HG03354 (cell line): ENCODE measurements around the gene TMPRSS13.

Source experiments
- ATAC-seq: cut with Tn5 transposase; IDR thresholded peaks from one replicate; pipeline ENCODE4 v1.9.1; 2021; ENCODE audit warnings: mild to moderate bottlenecking; ENCODE audit not compliant: unreplicated experiment, poor library complexity, severe bottlenecking

TMPRSS13 gene

GRCh38 chr11:117915672-117916235 is 13.4 kb downstream of the TMPRSS13 start:
- ATAC-seq = no peak

- ATAC-seq = no peak
These were observed 14.1 kb downstream of the TMPRSS13 start for GRCh38 chr11:117914991-117915618.

GRCh38 chr11:117914398-117914761 is 14.8 kb downstream of the TMPRSS13 start:
- ATAC-seq = no peak

GRCh38 chr11:117913736-117914397 is 15.3 kb downstream of the TMPRSS13 start:
- no peak for ATAC-seq

GRCh38 chr11:117912497-117912896 is 16.7 kb downstream of the TMPRSS13 start:
- no peak for ATAC-seq

GRCh38 chr11:117911694-117912093 is 17.5 kb downstream of the TMPRSS13 start:
- no peak for ATAC-seq

- no peak for ATAC-seq
These were observed 18.1 kb downstream of the TMPRSS13 start for GRCh38 chr11:117910941-117911655.

GRCh38 chr11:117910525-117910924 is 18.7 kb downstream of the TMPRSS13 start:
- ATAC-seq = no peak

- ATAC-seq = no peak
These were observed 19.4 kb downstream of the TMPRSS13 start for GRCh38 chr11:117909611-117910382.

GRCh38 chr11:117908959-117909610 is 20.1 kb downstream of the TMPRSS13 start:
- ATAC-seq = no peak

- no peak for ATAC-seq
These were observed 20.9 kb downstream of the TMPRSS13 start for GRCh38 chr11:117908109-117908895.

- peak; percentile 80 for ATAC-seq
These were observed 21.7 kb downstream of the TMPRSS13 start for GRCh38 chr11:117907276-117908108.

GRCh38 chr11:117906710-117907109 is 22.5 kb downstream of the TMPRSS13 start:
- ATAC-seq = no peak

- no peak for ATAC-seq
These were observed 23.1 kb downstream of the TMPRSS13 start for GRCh38 chr11:117906126-117906525.

GRCh38 chr11:117905524-117905923 is 23.7 kb downstream of the TMPRSS13 start:
- ATAC-seq = no peak

- no peak for ATAC-seq
These were observed 25.5 kb downstream of the TMPRSS13 start for GRCh38 chr11:117903505-117904382.
